Loucy (cell line): ENCODE data around the gene NANOS3.

Experiments used
- H2AFZ ChIP-seq: fragments of 200-600 bp; sonication (generic); 2 replicates; pipeline ENCODE4 v1.6.0; 2016; ENCODE audit warnings: antibody characterized with exemption, mild to moderate bottlenecking, low read length, moderate library complexity
- H3F3A ChIP-seq: fragments of 200-600 bp; 2 replicates; pipeline ENCODE4 v1.6.0; 2016; ENCODE audit warnings: antibody characterized with exemption, low read depth, mild to moderate bottlenecking
- H3K27me3 ChIP-seq: fragments of 200-600 bp; sonication (generic); 2 replicates; pipeline ENCODE4 v1.6.1; 2014; ENCODE audit warnings: low read length, mild to moderate bottlenecking; ENCODE audit not compliant: insufficient read depth, poor library complexity, severe bottlenecking
- H3K36me3 ChIP-seq: fragments of 200-600 bp; sonication (generic); 2 replicates; pipeline ENCODE4 v1.6.1; 2016; ENCODE audit warnings: low read length; ENCODE audit not compliant: insufficient read depth
- H3K4me1 ChIP-seq: fragments of 200-600 bp; sonication (generic); 2 replicates; pipeline ENCODE4 v1.5.1; 2014; ENCODE audit warnings: low read length, mild to moderate bottlenecking; ENCODE audit not compliant: insufficient read depth, poor library complexity, severe bottlenecking
- H3K4me2 ChIP-seq: fragments of 200-600 bp; sonication (generic); 2 replicates; pipeline ENCODE4 v1.6.0; 2014; ENCODE audit warnings: antibody characterized with exemption, low read length, low read depth, mild to moderate bottlenecking; ENCODE audit not compliant: poor library complexity, severe bottlenecking
- H3K4me3 ChIP-seq: fragments of 200-600 bp; sonication (generic); 2 replicates; pipeline ENCODE4 v1.5.1; 2014; ENCODE audit warnings: low read length, mild to moderate bottlenecking, mixed read lengths; ENCODE audit not compliant: poor library complexity, severe bottlenecking
- H3K79me2 ChIP-seq: fragments of 200-600 bp; sonication (generic); 2 replicates; pipeline ENCODE4 v1.6.1; 2014; ENCODE audit warnings: low read length; ENCODE audit not compliant: insufficient read depth
- H3K9ac ChIP-seq: fragments of 200-600 bp; sonication (generic); 2 replicates; pipeline ENCODE4 v1.6.0; 2014; ENCODE audit warnings: mild to moderate bottlenecking, low read depth, low read length, moderate library complexity; ENCODE audit not compliant: poor library complexity, severe bottlenecking
- H3K9me2 ChIP-seq: fragments of 200-600 bp; sonication (generic); replicated peaks from 2 replicates; pipeline ENCODE4 v1.6.1; 2016; ENCODE audit warnings: low read depth, low read length, mixed read lengths
- H3K9me3 ChIP-seq: fragments of 200-600 bp; sonication (generic); 2 replicates; pipeline ENCODE4 v1.6.1; 2014; ENCODE audit warnings: mild to moderate bottlenecking, antibody characterized with exemption, low read length, low read depth; ENCODE audit not compliant: insufficient read depth
- H4K20me1 ChIP-seq: fragments of 200-600 bp; sonication (generic); 2 replicates; pipeline ENCODE4 v1.6.0; 2014; ENCODE audit warnings: antibody characterized with exemption, low read length, mild to moderate bottlenecking; ENCODE audit not compliant: insufficient read depth, poor library complexity, severe bottlenecking
- CTCF ChIP-seq: fragments of 200-600 bp; sonication (generic); conservative IDR thresholded peaks from 2 replicates; pipeline ENCODE4 v1.5.1; 2014; ENCODE audit warnings: mild to moderate bottlenecking, antibody characterized with exemption, low read length
- EZH2phosphoT487 ChIP-seq: fragments of 200-600 bp; IDR thresholded peaks from 2 replicates; pipeline ENCODE4 v1.6.1; 2018; ENCODE audit warnings: antibody characterized with exemption, mild to moderate bottlenecking, moderate library complexity, borderline replicate concordance

NANOS3 gene

GRCh38 chr19:13846557-13847406 is 30.2 kb upstream of the NANOS3 start:
- Histone ChIP-seq H3K9ac (peak overlapping the region; percentile 94), H2AFZ (peak overlapping the region; percentile 71; the same call in 1 of the 2 replicates)

DNA sequence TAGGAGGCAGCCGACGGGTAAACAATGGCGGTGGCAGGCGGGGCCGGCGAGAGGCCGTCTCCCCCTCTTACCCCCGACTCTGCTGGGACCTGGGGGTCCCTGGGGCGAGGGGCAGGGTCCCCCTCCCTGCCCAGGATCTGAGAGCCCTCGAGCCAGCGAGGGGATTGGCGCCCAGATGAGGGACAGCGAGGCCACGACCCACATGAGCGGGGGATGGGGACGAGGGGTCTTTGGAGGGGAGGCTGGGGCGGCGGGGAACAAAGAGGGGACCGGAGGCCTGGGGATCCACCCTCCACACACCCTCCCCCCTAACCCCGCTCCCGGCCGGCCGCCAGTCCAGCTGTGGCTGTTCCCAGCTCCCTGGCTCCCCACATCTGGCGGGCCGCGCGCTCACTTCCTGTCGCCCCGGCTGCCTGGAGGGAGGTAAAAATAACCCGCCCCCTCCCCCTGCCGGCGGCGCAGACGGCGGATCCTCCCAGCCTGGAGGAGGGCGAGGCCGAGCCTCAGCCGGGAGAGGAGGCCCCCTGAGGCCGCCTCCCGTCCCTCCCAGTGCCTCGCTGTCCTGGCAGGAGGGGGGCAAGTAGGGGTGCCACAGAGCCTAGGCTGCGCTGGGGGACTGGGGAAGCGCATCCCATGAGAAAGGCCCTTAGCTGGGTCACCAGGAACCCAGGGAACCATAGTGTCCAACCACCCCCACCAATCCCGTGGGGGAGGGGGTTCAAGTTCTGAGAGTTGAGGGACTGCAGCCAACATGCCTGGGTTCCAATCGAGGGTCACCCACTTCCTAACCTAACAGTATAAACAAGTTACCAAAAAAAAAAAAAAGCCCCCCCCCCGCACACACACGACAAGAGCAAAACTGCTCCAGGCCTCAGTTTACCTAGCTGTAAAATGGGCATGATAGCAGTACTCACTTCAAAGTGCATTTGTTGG is 29.3 kb upstream of the NANOS3 start:
- Histone ChIP-seq H3K4me3 (peak overlapping the region; percentile 85), H2AFZ (peak overlapping the region; percentile 71; the same call in 1 of the 2 replicates), H3K4me2 (peak overlapping the region; percentile 92), H3K36me3 (no peaks in the 10 kb centered on the region), H3K27me3 (no peaks in the 10 kb centered on the region), H3K79me2 (peaks cover 7% of the 10 kb centered on the region), H3K9ac (peak overlapping the region; percentile 94), H4K20me1 (no peaks in the 10 kb centered on the region), H3K4me1 (peaks cover 32% of the 10 kb centered on the region), H3K9me3 (no peaks in the 10 kb centered on the region), H3K9me2 (no peaks in the 10 kb centered on the region), H3F3A (0 out of 2 replicates have a peak, but pooled peaks cover 8% of the 10 kb centered on the region)
- TF ChIP-seq CTCF (no peak), EZH2phosphoT487 (no peak)

More at GRCh38 chr19:13846557-13847406, 30.2 kb upstream of the NANOS3 start:
- TF ChIP-seq EZH2phosphoT487 (no peak), CTCF (no peak)
- Histone ChIP-seq H3F3A (0 out of 2 replicates have a peak, but pooled peaks cover 8% of the 10 kb centered on the region), H4K20me1 (peaks cover 6% of the 10 kb centered on the region), H3K4me2 (peak overlapping the region; percentile 92), H3K4me3 (peak overlapping the region; percentile 85), H3K79me2 (peaks cover 15% of the 10 kb centered on the region), H3K4me1 (peaks cover 36% of the 10 kb centered on the region), H3K9me2 (no peaks in the 10 kb centered on the region), H3K36me3 (no peaks in the 10 kb centered on the region), H3K9me3 (no peaks in the 10 kb centered on the region), H3K27me3 (no peaks in the 10 kb centered on the region)

DNA sequence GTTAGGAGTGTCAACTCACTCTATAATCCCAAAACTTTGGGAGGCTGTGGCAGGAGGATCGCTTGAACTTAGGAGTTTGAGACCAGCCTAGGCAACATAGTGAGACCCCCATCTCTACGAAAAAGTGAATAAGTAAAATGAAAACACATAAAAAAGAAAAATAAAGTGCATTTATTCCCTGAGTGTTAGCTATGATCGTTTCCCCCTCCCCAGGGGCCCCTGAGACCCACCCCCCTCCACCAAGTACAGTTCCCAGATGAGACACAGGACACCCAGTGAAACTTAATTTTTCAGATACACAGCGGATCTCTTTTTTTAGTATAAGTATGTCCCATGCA is 28.6 kb upstream of the NANOS3 start:
- H3K9me3 ChIP-seq = no peaks in the 10 kb centered on the region
- H3K9ac ChIP-seq = no peak overlapping the region
- peaks cover 27% of the 10 kb centered on the region for H3K4me1 ChIP-seq
- no peaks in the 10 kb centered on the region for H3K36me3 ChIP-seq
- no peak overlapping the region for H2AFZ ChIP-seq
- no peak overlapping the region for H3K4me3 ChIP-seq
- TF ChIP-seq EZH2phosphoT487 (no peak), CTCF (no peak)
- H4K20me1 ChIP-seq = no peaks in the 10 kb centered on the region
- 0 out of 2 replicates have a peak, but pooled peaks cover 8% of the 10 kb centered on the region for H3F3A ChIP-seq
- peaks cover 2% of the 10 kb centered on the region for H3K79me2 ChIP-seq
- H3K9me2 ChIP-seq = no peaks in the 10 kb centered on the region
- H3K4me2 ChIP-seq = peak overlapping the region; percentile 92
- no peaks in the 10 kb centered on the region for H3K27me3 ChIP-seq
